Stimulated activated CD8-positive, alpha-beta memory T cell treated with anti-CD3 and anti-CD28 coated beads, Interleukin-12 subunit alpha, Interleukin-12 subunit beta, amount 100 ng/mL, for 24 hours (primary cell): ENCODE measurements around the gene SORCS2.

ENCODE experiments used
- DNase-seq: peaks from one replicate; pipeline ENCODE4 v3.0.0-alpha.2; 2020; ENCODE audit errors: extremely low read depth

Gene SORCS2

DNA sequence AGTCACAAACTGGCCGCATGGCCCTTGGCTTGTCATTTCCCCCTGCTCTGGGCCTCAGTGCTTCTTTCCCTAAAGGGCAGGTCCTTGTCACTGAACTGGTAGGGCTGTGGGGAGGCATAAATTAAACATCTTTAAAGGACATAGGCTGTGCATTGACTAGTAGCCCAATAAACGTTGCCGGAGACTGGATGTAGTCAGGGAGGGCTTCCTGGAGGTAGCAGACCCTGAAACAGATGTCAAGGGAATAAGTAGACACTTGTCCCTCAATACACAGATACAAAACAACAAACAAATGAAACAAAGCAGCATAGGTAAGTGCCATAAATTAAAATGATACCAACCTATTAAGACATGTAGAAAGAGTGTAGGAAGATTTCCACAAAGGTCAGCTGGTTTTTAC, 314.2 kb downstream of the SORCS2 start:
- DNase-seq, result no peak

DNA sequence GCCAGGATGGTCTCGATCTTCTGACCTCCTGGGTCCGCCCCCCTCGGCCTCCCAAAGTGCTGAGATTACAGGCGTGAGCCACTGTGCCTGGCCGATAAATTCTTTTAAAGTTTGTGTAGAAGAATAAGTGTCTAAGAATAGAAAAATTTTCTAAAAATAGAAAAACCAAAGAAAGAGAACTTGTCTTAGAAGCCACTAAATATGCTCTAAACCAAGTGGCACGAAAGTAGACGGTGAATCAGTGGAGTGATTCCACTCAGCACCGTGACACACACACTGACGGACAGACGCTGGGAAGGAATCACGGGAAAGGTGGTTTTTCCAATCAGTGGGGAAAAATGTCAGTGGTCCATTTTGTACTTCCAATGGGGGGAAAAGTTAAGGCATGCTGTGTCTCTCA, 315.0 kb downstream of the SORCS2 start:
- no peak for DNase-seq

DNA sequence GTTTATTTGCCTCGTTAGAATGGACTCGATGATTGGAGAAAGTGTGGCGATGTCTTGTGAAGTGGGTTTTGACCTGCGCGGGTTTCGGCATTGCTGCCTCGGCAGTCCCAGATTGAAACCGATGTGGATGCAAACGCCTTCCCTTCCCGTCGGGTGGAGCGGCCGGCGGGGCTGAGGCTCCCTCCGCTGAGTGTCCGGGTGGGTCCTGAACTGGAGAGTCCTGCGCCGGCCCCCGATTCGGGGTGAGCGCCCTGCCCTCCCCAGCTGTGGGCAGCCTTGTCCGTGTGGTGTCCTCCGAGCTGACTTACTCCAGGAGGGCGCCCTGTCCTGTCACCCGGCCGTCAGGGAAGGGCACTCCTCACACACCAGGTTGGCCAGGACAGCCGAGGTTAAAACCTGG, 317.7 kb downstream of the SORCS2 start:
- no peak for DNase-seq

DNA sequence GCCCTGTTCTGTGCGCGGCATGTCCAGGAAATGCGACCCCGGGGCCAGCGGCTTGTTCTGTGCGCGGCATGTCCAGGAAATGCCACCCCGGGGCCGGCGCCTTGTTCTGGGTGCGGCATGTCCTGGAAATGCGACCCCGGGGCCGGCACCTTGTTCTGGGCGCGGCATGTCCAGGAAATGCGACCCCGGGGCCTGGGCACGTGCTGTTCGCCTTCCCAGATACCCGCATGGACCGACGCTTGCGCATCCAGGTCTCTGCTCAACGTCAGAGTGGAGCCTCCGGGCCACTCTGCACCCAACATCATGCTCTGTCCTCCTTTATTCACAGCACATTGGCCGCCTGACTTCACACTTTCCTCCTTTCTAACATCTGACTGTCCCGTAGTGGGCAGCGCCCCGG, 318.2 kb downstream of the SORCS2 start:
- no peak for DNase-seq

DNA sequence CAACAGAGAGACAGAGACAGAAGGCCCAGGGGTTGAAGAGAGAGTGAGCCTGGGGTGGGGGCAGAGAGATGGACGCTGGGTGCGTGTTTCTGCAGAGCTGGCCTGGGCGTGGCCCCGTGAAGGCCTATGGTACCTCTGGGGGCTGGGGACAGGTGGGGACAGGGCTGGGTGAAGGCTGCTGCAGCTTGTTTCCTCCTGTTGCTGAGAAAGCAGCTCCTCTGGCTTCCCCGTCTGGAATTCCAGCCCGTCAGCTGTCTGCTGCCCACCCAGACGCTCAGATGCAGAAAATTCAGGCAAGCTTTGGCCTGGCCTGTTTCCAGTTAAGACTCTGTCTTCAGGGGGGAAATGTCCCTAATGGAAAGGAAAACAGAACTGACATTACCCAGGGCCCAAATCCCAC, 319.2 kb downstream of the SORCS2 start:
- DNase-seq, result no peak

DNA sequence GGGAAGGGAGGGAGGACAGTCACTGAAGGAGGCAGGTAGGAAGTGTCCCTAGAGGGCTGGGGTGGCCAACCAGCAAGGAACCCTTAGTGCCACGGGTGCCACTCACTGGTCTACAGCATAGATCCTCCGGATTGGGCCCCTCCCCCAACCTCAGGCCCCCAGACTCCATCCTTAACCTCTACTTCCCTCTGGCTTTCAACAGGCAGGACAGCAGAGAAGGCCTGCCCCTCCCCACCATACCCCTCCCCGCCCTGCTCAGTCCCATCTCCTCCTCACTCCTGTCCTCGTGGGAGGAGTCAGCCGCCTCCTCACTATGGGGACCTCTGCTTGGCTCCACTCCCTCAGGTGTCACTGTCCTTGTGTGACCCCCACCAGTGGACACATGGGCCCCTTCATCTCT, 320.1 kb downstream of the SORCS2 start:
- DNase-seq, result no peak

DNA sequence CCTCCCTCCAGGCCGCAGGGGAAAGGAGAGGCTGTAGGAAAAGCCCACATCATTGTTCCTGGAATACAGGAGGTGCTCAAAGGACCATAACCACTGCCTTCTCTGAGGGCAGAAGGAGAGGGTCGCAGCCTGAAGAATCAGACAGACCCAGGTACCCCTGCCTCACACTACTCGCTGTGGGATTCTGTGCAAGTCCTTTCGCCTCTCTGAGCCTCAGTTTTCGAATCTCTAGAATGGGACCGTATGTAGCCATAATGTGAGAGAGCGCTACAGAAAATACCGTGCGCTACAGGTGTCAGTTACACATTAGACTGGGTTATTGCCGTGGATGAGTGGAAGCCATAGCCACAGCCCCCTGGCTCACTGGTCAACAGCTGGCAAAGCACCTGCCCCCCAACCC, 320.6 kb downstream of the SORCS2 start:
- no peak for DNase-seq

DNA sequence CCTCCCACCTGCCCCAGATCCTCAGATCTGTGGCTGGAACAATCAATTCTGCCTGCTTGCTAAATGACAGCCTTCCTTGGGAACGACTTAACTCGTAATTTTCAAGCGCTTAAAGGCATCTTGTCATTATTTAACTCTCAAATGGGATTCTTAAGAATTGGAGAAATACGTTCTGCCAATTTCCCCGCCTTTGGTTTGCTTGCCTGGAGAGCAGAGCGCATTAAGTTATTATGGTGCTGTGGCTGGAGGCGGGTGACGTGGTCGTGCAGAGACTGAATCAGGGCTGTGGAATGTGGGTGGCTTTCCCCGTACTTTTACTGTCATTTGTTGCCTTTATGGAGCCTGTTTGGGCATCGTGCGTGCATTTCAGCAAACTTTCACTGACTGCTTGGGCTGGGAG, 321.3 kb downstream of the SORCS2 start:
- DNase-seq, result no peak

DNA sequence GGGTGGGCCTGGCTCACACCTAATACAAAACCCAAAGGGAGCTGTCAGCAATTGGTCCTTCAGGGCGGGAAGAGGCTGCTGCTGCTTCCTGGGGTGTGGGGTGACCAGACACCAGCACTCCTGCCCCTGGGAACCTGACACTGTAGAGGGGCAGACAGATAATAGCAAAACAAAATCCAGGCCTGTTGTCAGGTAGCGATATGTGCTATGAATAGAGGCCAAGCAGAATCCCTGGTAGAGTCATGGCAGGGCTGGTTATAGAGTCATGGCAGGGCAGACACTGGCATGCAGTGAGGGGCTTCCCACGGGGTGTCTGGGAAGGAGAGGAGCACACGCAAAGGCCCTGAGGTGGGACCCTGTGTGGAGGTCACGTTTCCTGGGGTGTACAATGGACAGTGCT, 321.9 kb downstream of the SORCS2 start:
- DNase-seq, result no peak

DNA sequence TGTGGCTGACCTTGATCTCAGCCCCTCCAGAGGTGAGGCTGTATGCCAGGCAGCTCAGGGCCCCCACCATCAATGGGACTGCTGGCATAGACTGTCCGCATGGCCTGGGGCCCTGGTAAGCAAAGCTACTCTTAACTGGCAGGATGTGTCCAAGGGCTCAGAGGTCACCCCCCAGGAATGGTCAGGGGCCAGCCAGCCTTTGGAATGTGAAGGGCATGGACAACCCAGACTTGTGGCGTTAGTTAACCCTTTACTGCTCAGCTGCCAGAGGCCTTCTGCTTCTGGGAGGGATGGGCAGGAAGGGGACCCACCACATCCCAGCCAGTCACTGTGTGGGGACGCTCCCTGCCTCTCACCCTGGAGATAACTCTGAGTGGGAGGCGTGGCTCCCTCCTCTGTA, 322.5 kb downstream of the SORCS2 start:
- DNase-seq, result no peak

DNA sequence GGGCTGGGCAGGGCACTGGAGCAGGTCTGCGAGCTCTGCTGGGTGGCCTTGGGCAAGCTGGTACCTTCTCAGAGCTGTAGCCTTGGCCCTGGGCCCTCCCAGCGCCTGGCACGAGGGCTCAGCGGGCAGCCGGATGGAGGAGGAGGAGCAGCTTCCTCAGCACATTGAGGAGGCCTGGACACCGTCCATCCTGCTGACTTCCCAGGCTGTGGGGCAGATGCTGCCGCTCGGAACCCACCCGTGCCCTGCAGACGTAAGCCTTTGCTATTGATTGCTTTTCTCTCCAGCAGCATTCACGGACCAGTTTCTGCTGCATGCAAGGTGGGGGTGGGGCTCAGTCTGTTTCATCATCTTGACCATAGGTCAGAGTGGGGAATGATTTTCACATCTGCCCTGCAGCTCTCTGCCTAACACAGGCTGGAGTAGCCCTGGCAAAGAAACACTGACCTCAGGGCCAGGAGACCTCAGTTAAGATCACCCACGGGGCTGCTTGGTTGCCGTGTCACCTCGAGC, 323.1 kb downstream of the SORCS2 start:
- DNase-seq, result no peak

DNA sequence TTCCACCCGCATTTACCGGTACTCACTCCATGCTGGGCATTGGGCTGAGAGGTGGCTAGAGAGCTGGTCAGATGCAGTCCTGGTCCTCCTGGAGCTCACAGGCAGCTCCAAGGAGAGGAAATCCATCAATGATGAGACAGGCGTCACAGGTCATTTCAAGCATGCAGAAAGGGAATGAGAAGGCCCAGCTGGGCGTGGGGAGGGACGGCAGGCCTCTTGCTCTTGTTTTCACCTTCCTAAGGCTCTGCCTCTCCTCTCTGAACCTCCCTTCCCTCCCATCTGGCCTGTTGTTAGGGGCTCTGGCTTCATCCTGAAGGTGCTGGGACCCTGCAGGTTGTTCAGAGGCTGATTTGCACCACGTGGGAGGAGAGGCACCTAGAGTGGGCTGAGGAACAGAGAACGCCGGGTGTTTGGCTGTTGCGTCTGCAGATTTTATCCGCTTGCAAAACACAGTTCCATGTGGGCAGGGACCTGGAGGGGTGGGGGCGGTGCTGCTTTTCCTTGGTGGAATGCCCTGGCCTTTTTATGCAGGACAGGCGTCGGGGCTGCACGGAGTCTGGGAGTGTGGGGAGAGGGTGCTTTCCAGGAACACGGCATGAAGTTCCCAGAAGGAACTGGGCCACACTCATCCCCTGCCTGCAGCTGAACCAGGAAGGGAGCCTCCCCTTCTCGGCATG, 323.9 kb downstream of the SORCS2 start:
- DNase-seq, result no peak

DNA sequence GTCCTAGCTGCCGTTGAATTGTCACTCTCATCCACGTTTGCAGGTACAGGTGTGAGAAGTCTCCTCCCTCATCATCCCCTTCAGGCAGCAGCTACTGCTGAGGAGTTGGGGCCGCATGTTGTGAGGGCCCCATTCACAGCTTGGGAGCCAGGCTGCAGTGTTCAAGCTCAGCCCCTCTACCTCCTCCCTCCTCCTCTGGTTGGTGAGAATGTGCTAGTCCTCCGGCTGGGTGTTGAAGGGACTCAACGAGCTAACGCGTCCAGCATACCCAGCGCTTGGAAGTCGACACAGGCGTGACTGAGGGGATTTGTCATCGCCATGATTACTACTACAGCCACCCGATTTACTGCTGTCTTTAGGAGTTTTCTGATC, 324.4 kb downstream of the SORCS2 start:
- no peak for DNase-seq

DNA sequence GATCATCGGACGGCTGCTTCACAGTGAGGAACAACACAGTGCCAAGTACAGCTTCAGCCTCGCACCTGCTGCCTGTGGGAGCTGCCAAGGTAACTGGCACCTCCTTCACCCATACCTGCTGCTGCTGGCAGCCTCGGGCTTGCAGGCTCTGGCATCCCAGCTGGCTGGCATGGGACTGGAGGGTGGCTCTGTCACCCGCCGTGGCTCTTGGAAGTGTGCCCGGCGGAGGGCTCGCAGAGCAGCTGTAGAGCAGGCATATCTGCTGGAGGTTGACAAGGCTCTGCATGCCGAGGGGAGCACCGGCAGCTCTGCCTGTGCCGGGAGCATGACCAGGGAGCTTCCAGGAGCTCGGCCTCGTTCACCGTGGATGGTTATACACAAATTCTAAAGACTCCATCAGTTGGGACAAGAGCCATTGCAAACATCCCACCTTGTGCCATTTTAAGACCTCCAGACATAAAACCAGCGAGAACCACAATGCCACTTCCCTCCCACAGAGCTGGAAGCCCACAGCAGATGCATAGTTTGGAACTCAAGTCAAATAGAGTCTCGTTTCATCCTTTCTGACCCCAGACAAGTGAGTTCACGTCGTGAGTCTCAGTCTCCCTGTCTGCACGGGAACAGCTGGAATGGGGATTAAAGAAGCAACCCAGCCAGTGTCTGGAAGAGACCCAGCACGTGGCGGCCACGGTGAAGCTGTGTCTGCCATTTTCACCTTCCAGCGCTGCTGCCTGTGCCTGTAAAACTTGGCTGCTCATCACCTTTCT, 326.7 kb downstream of the SORCS2 start:
- no peak for DNase-seq

DNA sequence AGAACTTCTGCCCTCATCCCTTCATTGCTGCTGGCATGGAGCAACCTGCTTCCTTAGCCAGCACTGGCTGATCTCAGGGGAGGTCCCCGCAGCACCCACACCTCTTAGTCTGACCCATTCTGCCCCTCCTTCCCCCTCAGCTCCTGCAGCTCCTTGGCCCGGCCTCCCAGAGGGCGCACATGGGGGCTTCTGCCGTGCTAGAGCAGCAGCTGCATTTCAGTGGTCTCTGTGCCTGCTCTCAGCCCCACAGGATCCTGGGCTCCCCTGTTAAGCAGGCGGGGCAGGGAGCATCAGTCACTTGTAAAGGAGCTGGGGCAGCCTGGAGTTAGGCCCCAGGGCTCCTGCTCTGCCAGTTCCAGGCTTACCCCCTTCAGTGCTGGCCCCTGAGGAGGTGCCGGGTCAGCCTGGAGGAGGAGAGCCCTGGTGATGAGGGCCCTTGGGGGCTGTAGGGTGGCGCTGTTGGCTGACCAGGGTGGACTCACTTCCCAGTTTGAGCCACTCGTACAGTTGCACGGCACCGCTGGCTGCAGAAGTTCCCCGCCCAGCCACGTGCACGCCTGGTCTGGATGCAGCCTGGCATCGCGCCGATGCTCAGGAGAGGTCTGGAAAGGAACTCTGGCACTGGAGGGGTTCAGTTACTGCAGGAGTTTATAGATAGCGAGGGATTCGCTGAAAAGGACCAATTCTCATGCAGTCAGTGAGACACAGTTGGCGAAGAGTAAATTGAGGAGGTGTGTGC, 327.5 kb downstream of the SORCS2 start:
- no peak for DNase-seq

DNA sequence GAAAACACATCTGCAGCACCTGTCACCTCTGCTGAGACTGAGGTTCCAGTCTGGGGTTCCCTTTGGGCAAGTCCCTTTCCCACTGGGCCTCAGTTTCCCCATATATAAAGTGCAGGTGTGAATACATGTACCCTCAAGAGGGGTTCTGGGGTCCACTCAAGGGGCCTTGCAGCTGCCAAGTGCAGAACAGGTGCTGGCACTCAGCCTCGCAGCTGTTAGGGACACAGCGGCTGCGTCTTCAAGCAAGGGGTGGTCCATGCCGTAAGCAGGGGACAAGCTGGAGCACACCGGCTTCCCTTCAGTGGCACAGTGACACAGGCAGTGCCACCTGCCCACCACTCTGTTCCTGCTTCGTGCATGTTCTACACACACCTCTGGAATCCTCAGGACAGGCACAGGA, 329.3 kb downstream of the SORCS2 start:
- DNase-seq, result no peak

DNA sequence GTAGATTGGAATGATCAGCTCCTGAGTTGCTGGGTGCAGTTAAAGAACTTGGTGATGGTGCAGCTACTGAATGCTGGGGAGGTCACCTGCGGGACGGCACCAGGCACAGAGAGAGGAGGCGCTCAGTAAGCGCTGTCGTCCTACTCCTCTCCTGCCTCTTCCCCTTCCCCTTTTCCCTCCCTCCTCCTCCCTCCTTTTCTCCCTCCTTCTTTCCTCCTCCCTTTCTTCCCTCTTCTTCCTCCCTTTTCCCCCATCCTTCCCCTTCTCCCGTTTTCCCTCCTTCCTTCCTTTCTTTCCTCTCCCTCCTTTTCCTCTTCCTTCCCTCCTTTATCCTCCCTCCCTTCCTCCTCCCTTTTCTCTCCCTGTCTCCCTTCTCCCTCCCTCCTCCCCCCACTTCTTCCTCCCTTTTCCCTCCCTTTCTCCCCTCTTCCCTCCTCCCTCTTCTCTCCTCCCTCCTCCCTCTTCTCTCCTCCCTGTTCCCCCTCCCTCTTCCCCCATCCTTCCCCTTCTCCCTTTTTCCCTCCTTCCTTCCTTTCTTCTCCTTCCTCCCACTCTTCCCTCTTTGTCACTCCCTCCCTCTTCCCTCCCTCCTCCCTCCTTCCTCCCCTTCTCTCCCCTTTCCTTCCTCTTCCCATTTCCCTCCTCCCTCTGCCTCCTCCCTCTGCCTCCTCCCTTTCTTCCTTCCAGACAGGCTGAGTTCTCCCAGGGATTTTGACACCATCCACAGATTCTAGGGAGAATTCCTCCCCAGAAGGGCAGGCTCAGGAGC, 330.3 kb downstream of the SORCS2 start:
- DNase-seq, result no peak

DNA sequence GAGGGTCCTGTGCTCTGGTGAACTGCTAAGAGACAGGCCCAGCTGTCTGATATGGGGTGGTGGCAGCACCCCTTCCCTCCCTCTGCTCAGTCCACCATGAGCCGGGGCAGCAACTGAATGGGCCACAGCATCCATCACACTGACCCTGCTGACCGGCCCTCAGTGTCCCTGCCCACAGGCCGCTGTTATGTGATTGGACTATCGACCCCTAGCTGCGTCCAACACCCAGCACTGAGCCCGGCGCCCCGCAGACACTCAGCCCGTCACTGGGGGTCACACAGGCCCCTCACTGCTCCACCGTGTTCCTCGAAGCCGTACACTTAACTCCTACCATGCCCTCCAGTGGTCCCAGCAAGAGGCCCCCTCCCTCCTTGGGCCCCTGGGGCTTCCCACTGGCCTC, 331.2 kb downstream of the SORCS2 start:
- DNase-seq, result no peak

DNA sequence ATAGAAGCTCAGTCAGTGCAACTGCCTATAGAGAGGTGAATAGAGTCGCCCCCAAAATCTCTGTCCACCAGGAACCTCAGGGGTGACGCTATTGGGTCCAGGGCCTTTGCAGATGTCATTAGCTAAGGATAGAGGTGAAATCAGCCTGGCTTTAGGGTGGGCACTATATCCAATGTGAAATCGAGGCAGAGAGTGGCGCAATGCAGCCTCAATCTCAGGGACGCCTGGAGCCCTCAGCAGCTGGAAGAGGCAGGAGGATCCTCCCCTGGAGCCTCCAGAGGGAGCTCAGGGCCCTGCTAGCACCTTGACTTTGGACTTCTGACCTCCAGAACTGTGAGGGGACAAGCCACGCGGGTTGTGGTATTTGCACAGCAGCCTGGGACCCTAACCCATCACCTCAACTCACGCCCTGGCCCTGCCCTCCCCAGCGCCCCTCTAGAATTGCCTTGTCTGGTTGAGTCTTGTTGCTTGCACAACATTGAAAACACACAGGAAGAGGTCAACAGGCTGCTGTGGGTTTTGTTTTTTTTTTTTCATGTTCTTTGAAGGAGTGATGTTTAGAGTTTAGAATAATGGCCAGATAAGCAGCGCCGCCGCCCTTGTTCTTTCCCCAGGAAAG, 331.8 kb downstream of the SORCS2 start:
- no peak for DNase-seq

DNA sequence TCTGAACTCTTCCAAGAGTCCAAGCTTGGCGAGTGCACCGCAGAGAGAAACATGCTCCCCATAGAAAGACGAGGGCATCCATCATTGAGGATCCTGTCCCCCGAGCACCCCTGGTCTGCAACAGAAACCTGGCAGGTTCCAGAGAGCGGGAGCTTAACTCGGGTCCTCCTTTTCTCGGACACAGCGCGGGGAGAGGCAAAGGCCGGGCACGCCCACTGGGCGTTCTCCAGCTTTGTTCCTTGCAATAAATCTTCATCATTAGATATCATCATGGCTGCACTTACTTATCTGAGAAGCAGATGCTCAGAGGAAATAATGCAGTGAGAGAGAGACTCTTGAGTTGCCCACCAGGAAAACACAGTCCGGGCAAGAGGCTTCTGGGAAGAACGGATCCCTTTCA, 332.5 kb downstream of the SORCS2 start:
- no peak for DNase-seq

DNA sequence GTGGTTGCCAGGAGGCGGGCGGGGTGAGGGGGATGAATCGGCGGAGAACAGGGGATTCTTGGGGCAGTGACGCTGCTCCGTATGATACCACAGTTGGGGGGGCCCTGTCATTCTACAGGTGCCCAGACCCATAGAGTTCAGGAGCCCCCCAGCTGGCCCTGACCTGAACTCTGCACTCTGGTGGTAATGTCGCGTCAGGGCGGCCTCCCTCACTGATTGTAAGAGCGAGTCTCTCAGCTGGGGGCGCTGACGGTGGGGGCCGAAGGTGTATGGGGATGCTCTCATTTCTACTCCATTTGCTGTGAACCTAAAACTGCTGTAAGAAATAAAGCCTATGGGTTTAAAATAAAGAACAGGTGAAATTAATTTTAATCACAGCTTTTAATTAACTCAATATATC, 334.2 kb downstream of the SORCS2 start:
- DNase-seq, result no peak
